ENCODE measurements around the gene CHD6.

Gene CHD6

DNA sequence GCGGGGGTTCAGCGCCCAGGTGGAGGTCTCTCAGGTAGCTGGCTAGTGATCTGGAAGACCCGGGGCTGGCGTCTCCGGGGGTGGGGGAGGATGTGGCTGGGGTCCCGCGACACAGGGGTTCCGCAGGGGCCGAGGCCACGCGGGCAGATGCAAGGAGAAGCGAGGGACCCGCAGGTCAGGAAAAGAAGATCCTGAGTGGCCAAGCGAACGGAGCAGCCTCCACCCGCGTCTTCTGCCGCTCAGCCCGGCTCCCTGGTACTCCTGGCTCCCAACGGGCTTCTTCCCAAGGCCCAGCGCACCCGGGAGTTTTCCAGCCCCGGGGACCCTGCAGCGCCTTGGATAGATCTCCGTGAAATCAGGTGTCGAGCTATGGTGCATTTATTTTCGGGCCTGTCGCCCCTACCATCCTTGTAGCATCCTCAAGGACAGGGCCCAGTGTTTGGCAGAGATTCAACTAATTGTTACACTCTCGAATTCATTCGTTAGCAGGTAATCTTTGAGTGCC is 682 bp upstream of the CHD6 start:
- H3K9me3 ChIP-seq (ENCODE audit: low read length) = no peaks in the 10 kb centered on the region
- H3K4me1 ChIP-seq (ENCODE audit: insufficient read depth, low read length, severe bottlenecking) = peaks cover 22% of the 10 kb centered on the region
- peak overlapping the region; percentile 82 for H3K4me2 ChIP-seq (ENCODE audit: low read length)
- no peaks in the 10 kb centered on the region for H3K9me2 ChIP-seq (ENCODE audit: low read depth, low read length)
- no peak overlapping the region for H3K27ac ChIP-seq (ENCODE audit: low read depth, low read length, poor library complexity, severe bottlenecking)
- no peaks in the 10 kb centered on the region for H3F3A ChIP-seq (ENCODE audit: insufficient read depth, low read length)
- H2AFZ ChIP-seq (ENCODE audit: low read length) = 0 out of 2 replicates have a peak overlapping the region, but pooled peaks have one; percentile 41
- no peaks in the 10 kb centered on the region; the same call in 1 of the 2 replicates for H3K36me3 ChIP-seq (ENCODE audit: insufficient read depth, low read length)
- no peaks in the 10 kb centered on the region for H3K27me3 ChIP-seq (ENCODE audit: insufficient read depth, low read length)
- TF ChIP-seq, protein P1, sequence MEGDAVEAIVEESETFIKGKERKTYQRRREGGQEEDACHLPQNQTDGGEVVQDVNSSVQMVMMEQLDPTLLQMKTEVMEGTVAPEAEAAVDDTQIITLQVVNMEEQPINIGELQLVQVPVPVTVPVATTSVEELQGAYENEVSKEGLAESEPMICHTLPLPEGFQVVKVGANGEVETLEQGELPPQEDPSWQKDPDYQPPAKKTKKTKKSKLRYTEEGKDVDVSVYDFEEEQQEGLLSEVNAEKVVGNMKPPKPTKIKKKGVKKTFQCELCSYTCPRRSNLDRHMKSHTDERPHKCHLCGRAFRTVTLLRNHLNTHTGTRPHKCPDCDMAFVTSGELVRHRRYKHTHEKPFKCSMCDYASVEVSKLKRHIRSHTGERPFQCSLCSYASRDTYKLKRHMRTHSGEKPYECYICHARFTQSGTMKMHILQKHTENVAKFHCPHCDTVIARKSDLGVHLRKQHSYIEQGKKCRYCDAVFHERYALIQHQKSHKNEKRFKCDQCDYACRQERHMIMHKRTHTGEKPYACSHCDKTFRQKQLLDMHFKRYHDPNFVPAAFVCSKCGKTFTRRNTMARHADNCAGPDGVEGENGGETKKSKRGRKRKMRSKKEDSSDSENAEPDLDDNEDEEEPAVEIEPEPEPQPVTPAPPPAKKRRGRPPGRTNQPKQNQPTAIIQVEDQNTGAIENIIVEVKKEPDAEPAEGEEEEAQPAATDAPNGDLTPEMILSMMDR (IDR thresholded peaks at IDR 0.05; ENCODE audit: low read length) = no peak
- no peak for TF ChIP-seq EZH2 (IDR thresholded peaks at IDR 0.05; ENCODE audit: borderline replicate concordance, low read length)
- H4K20me1 ChIP-seq (ENCODE audit: insufficient read depth, low read length) = no peaks in the 10 kb centered on the region
- H3K79me2 ChIP-seq (ENCODE audit: insufficient read depth, low read length) = peaks cover 22% of the 10 kb centered on the region
- peak overlapping the region; percentile 84 for H3K4me3 ChIP-seq (ENCODE audit: low read depth, low read length, poor library complexity, severe bottlenecking)
- H3K9ac ChIP-seq (ENCODE audit: low read length) = peak overlapping the region; percentile 64; the same call in 1 of the 2 replicates

DNA sequence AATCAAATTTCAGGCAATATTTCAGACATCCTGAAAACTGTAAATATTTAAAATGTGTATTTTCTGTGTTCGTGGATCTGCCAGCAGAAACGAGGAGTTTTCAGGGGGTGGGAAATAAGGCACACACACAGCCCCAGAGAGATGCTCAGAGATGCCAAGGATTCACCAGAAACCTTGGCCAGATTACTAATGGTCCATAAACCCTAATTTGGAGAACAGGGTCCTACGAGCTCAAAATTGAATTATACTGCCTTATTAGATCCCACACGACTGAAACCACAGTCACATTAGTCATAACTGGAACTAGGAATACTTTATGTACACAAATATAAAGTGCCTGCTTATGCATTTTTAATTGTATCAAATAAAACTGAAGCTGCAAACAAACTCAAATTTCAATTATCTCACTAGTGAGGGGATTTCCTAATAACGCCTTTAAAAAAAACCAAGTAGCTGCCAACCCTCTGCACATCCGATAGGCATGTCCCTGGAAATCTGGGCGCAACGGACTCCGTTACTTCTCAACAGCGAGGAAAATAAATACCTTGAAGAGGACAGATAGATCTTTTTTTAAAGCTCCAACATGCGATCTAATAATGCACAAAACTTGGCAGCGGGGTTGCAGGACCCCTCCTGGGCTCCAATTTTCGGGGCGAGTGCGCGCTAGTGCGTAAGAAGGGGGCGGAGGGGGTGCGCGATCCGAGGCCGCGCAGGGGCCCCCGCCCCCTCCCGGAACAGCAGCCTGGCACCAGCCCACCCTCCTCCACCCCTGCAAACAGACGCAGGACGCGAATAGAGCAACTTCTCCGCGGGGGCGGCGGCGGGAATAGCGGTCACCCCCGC is 897 bp downstream of the CHD6 start:
- H3K36me3 ChIP-seq (ENCODE audit: insufficient read depth, low read length) = no peaks in the 10 kb centered on the region; the same call in 1 of the 2 replicates
- TF ChIP-seq, protein P1 (IDR thresholded peaks at IDR 0.05; ENCODE audit: low read length) = no peak
- no peak for TF ChIP-seq EZH2 (IDR thresholded peaks at IDR 0.05; ENCODE audit: borderline replicate concordance, low read length)
- peak overlapping the region; percentile 74 for H3K9ac ChIP-seq (ENCODE audit: low read length)
- H4K20me1 ChIP-seq (ENCODE audit: insufficient read depth, low read length) = no peaks in the 10 kb centered on the region
- no peaks in the 10 kb centered on the region for H3K9me2 ChIP-seq (ENCODE audit: low read depth, low read length)
- H3K27ac ChIP-seq (ENCODE audit: low read depth, low read length, poor library complexity, severe bottlenecking) = no peak overlapping the region
- no peaks in the 10 kb centered on the region for H3K27me3 ChIP-seq (ENCODE audit: insufficient read depth, low read length)
- H3K4me2 ChIP-seq (ENCODE audit: low read length) = peak overlapping the region; percentile 98
- no peaks in the 10 kb centered on the region for H3K9me3 ChIP-seq (ENCODE audit: low read length)
- no peak overlapping the region for H2AFZ ChIP-seq (ENCODE audit: low read length)
- no peaks in the 10 kb centered on the region for H3F3A ChIP-seq (ENCODE audit: insufficient read depth, low read length)
- peaks cover 37% of the 10 kb centered on the region for H3K79me2 ChIP-seq (ENCODE audit: insufficient read depth, low read length)
- H3K4me1 ChIP-seq (ENCODE audit: insufficient read depth, low read length, severe bottlenecking) = peaks cover 22% of the 10 kb centered on the region
- peak overlapping the region; percentile 84 for H3K4me3 ChIP-seq (ENCODE audit: low read depth, low read length, poor library complexity, severe bottlenecking)

DNA sequence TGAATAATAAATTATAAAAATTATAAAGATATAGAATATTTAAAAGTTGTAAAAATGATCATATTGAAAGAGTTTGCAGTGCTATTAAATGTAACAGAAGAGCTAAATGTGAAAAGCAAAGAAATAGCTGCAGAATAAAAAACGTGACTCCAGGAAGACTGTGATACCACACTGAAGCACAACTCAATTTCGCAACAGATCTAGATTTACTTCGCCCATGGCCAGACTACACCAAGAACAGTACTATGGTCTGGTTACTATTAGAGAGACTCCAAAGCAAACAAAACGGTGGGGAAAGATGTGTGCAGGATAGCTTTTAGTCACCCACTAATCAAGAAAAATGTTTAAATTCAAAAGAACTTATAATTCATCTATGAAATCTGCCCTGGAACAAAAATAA is 1.9 kb downstream of the CHD6 start:
- no peaks in the 10 kb centered on the region for H3K9me3 ChIP-seq (ENCODE audit: low read length)
- no peaks in the 10 kb centered on the region; the same call in 1 of the 2 replicates for H3K36me3 ChIP-seq (ENCODE audit: insufficient read depth, low read length)
- H4K20me1 ChIP-seq (ENCODE audit: insufficient read depth, low read length) = no peaks in the 10 kb centered on the region
- H3K4me1 ChIP-seq (ENCODE audit: insufficient read depth, low read length, severe bottlenecking) = peaks cover 22% of the 10 kb centered on the region
- no peak overlapping the region for H3K27ac ChIP-seq (ENCODE audit: low read depth, low read length, poor library complexity, severe bottlenecking)
- no peaks in the 10 kb centered on the region for H3K9me2 ChIP-seq (ENCODE audit: low read depth, low read length)
- peak overlapping the region; percentile 98; the same call in 1 of the 2 replicates for H3K4me2 ChIP-seq (ENCODE audit: low read length)
- H2AFZ ChIP-seq (ENCODE audit: low read length) = no peak overlapping the region
- H3K4me3 ChIP-seq (ENCODE audit: low read depth, low read length, poor library complexity, severe bottlenecking) = no peak overlapping the region
- H3K79me2 ChIP-seq (ENCODE audit: insufficient read depth, low read length) = peaks cover 45% of the 10 kb centered on the region
- TF ChIP-seq, protein P1 (IDR thresholded peaks at IDR 0.05; ENCODE audit: low read length) = no peak
- TF ChIP-seq EZH2 (IDR thresholded peaks at IDR 0.05; ENCODE audit: borderline replicate concordance, low read length) = no peak
- no peaks in the 10 kb centered on the region for H3K27me3 ChIP-seq (ENCODE audit: insufficient read depth, low read length)
- no peaks in the 10 kb centered on the region for H3F3A ChIP-seq (ENCODE audit: insufficient read depth, low read length)
- no peak overlapping the region for H3K9ac ChIP-seq (ENCODE audit: low read length)

Data from OCI-LY1 (cell line).